Erythroblast (primary cell): ENCODE results near the gene ABCB9.
"Not testable (repeated sequence)": the region's sequence is repeated elsewhere in the genome, so short reads cannot be mapped to it uniquely, and the experiment has no call there.

Source experiments
- DNase-seq, 2 experiments: peaks; one replicate each; lab custom pipeline; 2025; lab: John Stamatoyannopoulos, UW
- GATA1 ChIP-seq: IDR thresholded peaks from 2 replicates; pipeline ENCODE4 v1.6.1; 2011; ENCODE audit warnings: low read depth, mild to moderate bottlenecking, control low read depth, low read length, moderate library complexity
- POLR2A ChIP-seq: IDR thresholded peaks from 2 replicates; pipeline ENCODE4 v1.6.1; 2011; ENCODE audit warnings: mild to moderate bottlenecking, low read length

ABCB9 gene

GRCh38 chr12:122903693-122904034, 62.6 kb downstream of the ABCB9 start:
- no peak for DNase-seq
- TF ChIP-seq GATA1 (no peak), POLR2A (no peak)

GRCh38 chr12:122902854-122903692, 63.2 kb downstream of the ABCB9 start:
- no peak for TF ChIP-seq POLR2A
- TF ChIP-seq GATA1, result no peak
- no peak for DNase-seq

GRCh38 chr12:122899887-122900286, 66.4 kb downstream of the ABCB9 start:
- TF ChIP-seq POLR2A, result no peak
- TF ChIP-seq GATA1, result no peak
- no peak for DNase-seq

- no peak for DNase-seq
- TF ChIP-seq POLR2A, result no peak
- no peak for TF ChIP-seq GATA1
Observed at GRCh38 chr12:122896662-122897061, 69.6 kb downstream of the ABCB9 start.

GRCh38 chr12:122895704-122896636, 70.3 kb downstream of the ABCB9 start, which contains the start of gene VPS37B:
TSS of gene VPS37B (minus strand) at chr12:122896124. CDS start at chr12:122896062, 62 bp downstream.
- TF ChIP-seq GATA1 (no peak), POLR2A (peak; percentile 92)
- DNase-seq, result peak; percentile 91 to 94

GRCh38 chr12:122895320-122895703, 71.0 kb downstream of the ABCB9 start:
- DNase-seq, result peak; percentile 43 to 61
- TF ChIP-seq POLR2A, result no peak
- no peak for TF ChIP-seq GATA1

GRCh38 chr12:122894193-122895121, 71.8 kb downstream of the ABCB9 start:
- DNase-seq, result peak; percentile 76 to 88
- TF ChIP-seq POLR2A (peak; percentile 48), GATA1 (no peak)

- no peak for TF ChIP-seq POLR2A
Observed at GRCh38 chr12:122893208-122894153, 72.8 kb downstream of the ABCB9 start.

GRCh38 chr12:122892724-122893123, 73.5 kb downstream of the ABCB9 start:
- DNase-seq, result not testable (repeated sequence)

More at GRCh38 chr12:122893208-122894153, 72.8 kb downstream of the ABCB9 start:
- no peak for DNase-seq

GRCh38 chr12:122891661-122892525, 74.4 kb downstream of the ABCB9 start:
- TF ChIP-seq POLR2A, result no peak
- TF ChIP-seq GATA1, result no peak
- DNase-seq, result peak; percentile 37 to 44
